ENCODE results near the gene CHID1. TPM values are rescaled to one million over a fixed set of nuclear protein-coding genes. Genes with fewer than 3 reads are reported as not detected.

Gene CHID1
- total and polyA plus RNA-seq, 2 experiments from 2014 or later: 54.1 to 67.3 TPM

DNA sequence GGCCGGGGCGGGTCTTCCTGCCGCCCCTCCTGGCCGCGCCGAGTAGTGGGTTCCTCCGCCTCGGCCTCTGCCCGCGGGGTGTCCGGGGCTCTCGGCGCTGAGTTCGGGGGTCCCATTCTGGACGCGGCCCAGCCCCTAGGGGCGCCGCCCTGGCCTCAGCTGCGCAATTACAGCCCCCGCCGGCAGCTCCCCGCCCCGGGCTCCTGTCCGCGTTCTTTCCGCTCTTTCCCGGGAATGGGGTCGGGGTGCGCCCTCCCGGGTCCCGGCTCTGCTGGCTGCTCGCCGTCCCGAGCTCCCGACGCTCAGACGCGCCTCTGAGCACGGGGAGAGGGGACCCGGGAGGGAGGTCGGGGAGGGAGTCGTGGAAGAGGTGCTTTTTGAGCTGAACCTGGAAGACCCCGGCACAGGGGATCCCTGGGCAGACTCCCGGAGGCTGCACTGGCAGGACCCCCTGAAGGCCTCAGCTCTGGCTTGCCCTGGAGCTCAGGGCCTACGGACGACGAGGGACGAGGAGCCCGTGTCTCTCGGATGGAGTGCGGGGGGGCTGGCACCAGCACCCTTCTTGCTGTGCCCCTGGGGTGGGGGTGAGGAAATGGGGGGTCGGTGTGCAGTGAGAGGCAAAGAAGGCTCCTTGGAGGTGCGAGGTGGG lies 67.4 kb downstream of the CHID1 start:
- H3K79me2 ChIP-seq (replicated peaks; ENCODE audit: insufficient read depth): peaks cover 19% of the 10 kb centered on the region
- peak overlapping the region; percentile 91 for H3K4me2 ChIP-seq
- peaks cover 6% of the 10 kb centered on the region; the same call in 1 of the 2 replicates for H3K36me3 ChIP-seq (ENCODE audit: insufficient read depth)
- H3K4me1 Mint-ChIP-seq: peaks cover 29% of the 10 kb centered on the region
- H4K20me1 ChIP-seq (replicated peaks; ENCODE audit: insufficient read depth): peaks cover 27% of the 10 kb centered on the region
- peak overlapping the region; percentile 99; the same call in 1 of the 2 replicates for H3K27ac ChIP-seq (ENCODE audit: low read depth)
- no peak overlapping the region for H2AFZ ChIP-seq
- H3F3A ChIP-seq (replicated peaks; ENCODE audit: low read depth): peaks cover 20% of the 10 kb centered on the region; the same call in 1 of the 2 replicates
- peaks cover 31% of the 10 kb centered on the region for H3K36me3 Mint-ChIP-seq (ENCODE audit: low read depth)
- TF ChIP-seq, protein P1, sequence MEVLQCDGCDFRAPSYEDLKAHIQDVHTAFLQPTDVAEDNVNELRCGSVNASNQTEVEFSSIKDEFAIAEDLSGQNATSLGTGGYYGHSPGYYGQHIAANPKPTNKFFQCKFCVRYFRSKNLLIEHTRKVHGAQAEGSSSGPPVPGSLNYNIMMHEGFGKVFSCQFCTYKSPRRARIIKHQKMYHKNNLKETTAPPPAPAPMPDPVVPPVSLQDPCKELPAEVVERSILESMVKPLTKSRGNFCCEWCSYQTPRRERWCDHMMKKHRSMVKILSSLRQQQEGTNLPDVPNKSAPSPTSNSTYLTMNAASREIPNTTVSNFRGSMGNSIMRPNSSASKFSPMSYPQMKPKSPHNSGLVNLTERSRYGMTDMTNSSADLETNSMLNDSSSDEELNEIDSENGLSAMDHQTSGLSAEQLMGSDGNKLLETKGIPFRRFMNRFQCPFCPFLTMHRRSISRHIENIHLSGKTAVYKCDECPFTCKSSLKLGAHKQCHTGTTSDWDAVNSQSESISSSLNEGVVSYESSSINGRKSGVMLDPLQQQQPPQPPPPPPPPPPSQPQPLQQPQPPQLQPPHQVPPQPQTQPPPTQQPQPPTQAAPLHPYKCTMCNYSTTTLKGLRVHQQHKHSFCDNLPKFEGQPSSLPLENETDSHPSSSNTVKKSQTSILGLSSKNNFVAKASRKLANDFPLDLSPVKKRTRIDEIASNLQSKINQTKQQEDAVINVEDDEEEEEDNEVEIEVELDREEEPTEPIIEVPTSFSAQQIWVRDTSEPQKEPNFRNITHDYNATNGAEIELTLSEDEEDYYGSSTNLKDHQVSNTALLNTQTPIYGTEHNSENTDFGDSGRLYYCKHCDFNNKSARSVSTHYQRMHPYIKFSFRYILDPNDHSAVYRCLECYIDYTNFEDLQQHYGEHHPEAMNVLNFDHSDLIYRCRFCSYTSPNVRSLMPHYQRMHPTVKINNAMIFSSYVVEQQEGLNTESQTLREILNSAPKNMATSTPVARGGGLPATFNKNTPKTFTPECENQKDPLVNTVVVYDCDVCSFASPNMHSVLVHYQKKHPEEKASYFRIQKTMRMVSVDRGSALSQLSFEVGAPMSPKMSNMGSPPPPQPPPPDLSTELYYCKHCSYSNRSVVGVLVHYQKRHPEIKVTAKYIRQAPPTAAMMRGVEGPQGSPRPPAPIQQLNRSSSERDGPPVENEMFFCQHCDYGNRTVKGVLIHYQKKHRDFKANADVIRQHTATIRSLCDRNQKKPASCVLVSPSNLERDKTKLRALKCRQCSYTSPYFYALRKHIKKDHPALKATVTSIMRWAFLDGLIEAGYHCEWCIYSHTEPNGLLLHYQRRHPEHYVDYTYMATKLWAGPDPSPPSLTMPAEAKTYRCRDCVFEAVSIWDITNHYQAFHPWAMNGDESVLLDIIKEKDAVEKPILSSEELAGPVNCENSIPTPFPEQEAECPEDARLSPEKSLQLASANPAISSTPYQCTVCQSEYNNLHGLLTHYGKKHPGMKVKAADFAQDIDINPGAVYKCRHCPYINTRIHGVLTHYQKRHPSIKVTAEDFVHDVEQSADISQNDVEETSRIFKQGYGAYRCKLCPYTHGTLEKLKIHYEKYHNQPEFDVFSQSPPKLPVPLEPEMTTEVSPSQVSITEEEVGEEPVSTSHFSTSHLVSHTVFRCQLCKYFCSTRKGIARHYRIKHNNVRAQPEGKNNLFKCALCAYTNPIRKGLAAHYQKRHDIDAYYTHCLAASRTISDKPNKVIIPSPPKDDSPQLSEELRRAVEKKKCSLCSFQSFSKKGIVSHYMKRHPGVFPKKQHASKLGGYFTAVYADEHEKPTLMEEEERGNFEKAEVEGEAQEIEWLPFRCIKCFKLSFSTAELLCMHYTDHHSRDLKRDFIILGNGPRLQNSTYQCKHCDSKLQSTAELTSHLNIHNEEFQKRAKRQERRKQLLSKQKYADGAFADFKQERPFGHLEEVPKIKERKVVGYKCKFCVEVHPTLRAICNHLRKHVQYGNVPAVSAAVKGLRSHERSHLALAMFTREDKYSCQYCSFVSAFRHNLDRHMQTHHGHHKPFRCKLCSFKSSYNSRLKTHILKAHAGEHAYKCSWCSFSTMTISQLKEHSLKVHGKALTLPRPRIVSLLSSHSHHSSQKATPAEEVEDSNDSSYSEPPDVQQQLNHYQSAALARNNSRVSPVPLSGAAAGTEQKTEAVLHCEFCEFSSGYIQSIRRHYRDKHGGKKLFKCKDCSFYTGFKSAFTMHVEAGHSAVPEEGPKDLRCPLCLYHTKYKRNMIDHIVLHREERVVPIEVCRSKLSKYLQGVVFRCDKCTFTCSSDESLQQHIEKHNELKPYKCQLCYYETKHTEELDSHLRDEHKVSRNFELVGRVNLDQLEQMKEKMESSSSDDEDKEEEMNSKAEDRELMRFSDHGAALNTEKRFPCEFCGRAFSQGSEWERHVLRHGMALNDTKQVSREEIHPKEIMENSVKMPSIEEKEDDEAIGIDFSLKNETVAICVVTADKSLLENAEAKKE (CRISPR knock-in tag; IDR thresholded peaks at IDR 0.05): no peak
- TF ChIP-seq ZNF331 (CRISPR knock-in tag; IDR thresholded peaks at IDR 0.05; ENCODE audit: low read depth) (no peak), CREB1 (CRISPR knock-in tag; IDR thresholded peaks at IDR 0.05; ENCODE audit: low read depth) (no peak), STAT1 (IDR thresholded peaks at IDR 0.05; ENCODE audit: unreplicated experiment) (no peak), EZH2 (IDR thresholded peaks at IDR 0.05; ENCODE audit: low read depth, unreplicated experiment) (no peak), EZH2phosphoT487 (IDR thresholded peaks at IDR 0.05; ENCODE audit: unreplicated experiment) (no peak), JUNB (IDR thresholded peaks at IDR 0.05; ENCODE audit: unreplicated experiment) (no peak)
- TF ChIP-seq, protein P2, sequence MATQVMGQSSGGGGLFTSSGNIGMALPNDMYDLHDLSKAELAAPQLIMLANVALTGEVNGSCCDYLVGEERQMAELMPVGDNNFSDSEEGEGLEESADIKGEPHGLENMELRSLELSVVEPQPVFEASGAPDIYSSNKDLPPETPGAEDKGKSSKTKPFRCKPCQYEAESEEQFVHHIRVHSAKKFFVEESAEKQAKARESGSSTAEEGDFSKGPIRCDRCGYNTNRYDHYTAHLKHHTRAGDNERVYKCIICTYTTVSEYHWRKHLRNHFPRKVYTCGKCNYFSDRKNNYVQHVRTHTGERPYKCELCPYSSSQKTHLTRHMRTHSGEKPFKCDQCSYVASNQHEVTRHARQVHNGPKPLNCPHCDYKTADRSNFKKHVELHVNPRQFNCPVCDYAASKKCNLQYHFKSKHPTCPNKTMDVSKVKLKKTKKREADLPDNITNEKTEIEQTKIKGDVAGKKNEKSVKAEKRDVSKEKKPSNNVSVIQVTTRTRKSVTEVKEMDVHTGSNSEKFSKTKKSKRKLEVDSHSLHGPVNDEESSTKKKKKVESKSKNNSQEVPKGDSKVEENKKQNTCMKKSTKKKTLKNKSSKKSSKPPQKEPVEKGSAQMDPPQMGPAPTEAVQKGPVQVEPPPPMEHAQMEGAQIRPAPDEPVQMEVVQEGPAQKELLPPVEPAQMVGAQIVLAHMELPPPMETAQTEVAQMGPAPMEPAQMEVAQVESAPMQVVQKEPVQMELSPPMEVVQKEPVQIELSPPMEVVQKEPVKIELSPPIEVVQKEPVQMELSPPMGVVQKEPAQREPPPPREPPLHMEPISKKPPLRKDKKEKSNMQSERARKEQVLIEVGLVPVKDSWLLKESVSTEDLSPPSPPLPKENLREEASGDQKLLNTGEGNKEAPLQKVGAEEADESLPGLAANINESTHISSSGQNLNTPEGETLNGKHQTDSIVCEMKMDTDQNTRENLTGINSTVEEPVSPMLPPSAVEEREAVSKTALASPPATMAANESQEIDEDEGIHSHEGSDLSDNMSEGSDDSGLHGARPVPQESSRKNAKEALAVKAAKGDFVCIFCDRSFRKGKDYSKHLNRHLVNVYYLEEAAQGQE (IDR thresholded peaks at IDR 0.05; ENCODE audit: unreplicated experiment): no peak
- TF ChIP-seq, protein P3, sequence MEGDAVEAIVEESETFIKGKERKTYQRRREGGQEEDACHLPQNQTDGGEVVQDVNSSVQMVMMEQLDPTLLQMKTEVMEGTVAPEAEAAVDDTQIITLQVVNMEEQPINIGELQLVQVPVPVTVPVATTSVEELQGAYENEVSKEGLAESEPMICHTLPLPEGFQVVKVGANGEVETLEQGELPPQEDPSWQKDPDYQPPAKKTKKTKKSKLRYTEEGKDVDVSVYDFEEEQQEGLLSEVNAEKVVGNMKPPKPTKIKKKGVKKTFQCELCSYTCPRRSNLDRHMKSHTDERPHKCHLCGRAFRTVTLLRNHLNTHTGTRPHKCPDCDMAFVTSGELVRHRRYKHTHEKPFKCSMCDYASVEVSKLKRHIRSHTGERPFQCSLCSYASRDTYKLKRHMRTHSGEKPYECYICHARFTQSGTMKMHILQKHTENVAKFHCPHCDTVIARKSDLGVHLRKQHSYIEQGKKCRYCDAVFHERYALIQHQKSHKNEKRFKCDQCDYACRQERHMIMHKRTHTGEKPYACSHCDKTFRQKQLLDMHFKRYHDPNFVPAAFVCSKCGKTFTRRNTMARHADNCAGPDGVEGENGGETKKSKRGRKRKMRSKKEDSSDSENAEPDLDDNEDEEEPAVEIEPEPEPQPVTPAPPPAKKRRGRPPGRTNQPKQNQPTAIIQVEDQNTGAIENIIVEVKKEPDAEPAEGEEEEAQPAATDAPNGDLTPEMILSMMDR (conservative IDR thresholded peaks at IDR 0.05; ENCODE audit: low read depth in 2 of 2): no peak
- peak overlapping the region; percentile 65; the same call in 1 of the 2 replicates for H3K27ac Mint-ChIP-seq
- peak overlapping the region; percentile 88 for H3K4me3 Mint-ChIP-seq
- ATAC-seq: peak; percentile 1
- H3K9me2 ChIP-seq (ENCODE audit: insufficient read depth): no peaks in the 10 kb centered on the region
- H3K4me3 ChIP-seq: peak overlapping the region; percentile 98
- no peaks in the 10 kb centered on the region for H3K9me3 Mint-ChIP-seq
- no peak for DNase-seq (ENCODE audit: low spot score)
- no peaks in the 10 kb centered on the region for H3K27me3 ChIP-seq (ENCODE audit: insufficient read depth)
- H3K27me3 Mint-ChIP-seq (ENCODE audit: insufficient read depth, low read depth, poor library complexity): peaks cover 31% of the 10 kb centered on the region
- H3K4me1 ChIP-seq (ENCODE audit: insufficient read depth): peaks cover 25% of the 10 kb centered on the region

Data from GM23338 (cell line).